NCI-H2081 (cell line): ENCODE results near the gene RTN3.
A peak's percentile ranks its signal among the peaks of the same experiment; 100 is the strongest.
"Not testable (repeated sequence)": the region's sequence is repeated elsewhere in the genome, so short reads cannot be mapped to it uniquely, and the experiment has no call there.

Experiments
- DNase-seq, 2 experiments: peaks; one replicate each; lab custom pipeline; 2025; lab: John Stamatoyannopoulos, UW

Gene RTN3

DNA sequence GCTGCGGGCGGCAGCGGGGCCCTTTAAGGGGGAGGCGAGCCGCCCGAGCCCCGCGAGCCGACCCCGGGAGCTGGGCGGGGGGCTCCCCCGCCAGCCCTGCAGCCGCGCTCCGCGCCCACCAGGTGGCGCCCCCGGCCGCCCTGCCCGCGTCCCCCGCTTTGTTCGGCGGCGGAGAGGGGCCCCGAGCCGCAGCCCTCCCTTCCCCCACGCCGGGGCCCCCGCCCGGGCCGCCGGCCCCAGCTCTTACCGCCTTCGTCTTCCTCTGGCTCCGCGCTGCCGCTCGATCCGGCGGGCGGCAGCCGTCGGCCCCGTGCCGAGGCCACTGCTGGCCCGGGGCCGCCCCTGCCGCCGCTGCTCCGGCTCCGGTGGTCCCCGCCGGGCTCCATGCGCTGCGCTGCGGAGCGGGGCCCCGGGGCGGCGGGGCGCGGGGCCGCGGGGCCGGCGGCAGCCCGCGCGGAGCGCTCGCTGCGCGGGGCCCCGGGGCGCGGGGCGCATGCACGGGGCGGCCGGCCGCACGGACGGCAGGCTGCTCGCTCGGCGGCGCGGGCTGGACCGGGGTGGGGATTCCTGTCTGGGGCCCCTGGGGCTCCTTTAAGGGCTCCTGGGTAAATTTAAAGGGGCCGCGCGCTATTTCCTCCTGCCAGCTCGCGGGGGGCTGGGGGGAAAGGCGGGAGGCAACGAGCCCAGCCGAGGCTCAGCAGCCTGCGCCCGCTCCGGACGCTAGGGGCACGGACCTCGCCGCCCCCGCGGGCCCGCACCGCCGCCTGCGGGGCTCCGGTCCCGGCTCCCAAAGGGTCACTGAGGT lies 87.1 kb downstream of the RTN3 start, which contains the start of gene ZFTA:
Gene ZFTA, minus strand, starts transcription at position 539 of the 805 bp plus-strand sequence. Its CDS starts 153 bp downstream, at position 386.
- peak; percentile 44 to 54 for DNase-seq

DNA sequence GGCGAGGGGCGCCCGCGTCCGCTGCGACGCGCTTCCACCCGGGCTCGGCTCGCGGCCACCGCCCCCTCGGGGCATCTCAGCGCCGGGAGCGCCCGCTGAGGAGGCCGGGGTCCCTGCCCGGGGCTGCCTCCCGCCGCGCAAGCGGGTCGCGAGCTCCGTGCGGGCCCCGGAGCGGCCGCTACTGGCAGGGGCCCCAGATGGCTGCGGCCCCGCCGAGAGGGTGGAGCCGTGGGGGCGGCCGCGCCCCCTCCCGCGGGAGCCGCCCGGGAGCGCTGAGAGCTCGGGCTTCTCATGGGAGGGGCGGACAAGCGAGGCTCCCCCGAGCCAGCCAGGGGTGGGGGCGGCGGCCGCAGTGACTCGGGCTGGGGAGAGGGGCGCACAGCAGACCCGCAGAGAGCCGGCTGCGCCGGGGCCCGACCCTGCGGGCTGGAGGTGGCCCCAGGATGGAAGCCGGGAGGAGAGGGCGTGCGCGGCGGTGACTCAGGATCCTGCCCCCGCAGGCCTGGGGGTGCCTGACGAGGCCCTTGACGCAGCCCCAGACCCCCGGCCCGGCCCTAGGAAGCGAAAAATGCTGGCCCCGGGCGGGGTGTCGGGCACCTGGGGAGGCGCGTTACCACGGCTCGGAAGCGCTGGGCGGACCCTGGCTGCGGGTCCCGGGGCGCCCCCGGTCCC lies 87.9 kb downstream of the RTN3 start:
- DNase-seq, result no peak

DNA sequence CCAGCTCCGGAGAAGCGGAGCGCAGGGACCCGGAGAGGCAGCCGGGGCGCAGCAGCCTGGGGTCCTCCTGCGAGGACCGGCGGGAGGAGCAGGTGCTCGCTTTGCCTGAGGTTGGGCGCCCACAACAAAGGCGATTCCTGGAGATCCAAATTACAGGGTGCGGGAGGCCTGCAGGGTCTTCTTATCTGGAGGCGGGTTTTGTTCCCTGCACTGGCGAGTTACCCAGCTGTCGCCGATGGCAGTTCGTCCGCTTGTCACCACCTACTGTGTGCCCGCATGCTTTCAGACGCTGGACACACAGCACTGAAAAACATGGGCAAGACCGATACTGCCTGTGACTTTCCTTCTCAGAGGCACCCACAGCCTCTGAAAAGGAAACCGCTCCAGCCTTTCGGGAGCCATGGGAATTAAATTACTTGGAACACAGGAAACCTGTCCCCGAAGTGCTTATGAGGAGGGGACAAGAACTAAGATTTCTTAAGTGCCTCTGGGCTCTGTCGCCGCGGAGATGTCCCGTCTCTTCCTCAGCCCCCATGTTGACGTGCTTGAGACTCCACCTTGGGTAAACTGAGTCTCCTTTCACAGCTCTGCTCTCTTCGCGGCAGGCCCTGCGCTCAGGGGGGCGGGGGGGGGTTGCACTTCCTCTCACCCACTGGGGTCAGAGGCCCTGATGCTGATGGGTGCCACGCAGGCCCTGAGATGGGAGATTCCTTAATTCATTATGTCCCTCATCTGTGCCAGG lies 88.6 kb downstream of the RTN3 start:
- peak; percentile 32 to 70 for DNase-seq

DNA sequence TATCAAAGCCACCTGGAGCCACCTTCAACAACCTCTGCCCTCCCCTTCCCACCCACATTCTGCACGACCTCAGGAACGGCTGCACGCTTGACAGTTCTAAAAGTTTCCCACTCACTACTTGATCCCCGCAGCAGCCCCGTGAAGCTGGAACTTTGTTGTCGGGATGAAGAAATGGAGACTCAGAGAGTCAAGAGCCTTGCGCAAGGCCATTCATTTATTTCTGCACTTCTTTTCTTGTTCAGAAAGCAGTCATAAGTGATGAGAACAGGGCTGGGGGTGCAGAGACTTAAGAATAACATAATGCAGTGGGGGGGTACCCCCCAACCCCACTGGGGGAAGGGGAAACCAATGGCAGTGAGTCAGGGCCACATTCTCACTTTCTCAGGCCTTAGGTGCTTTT lies 89.5 kb downstream of the RTN3 start:
- no peak for DNase-seq

DNA sequence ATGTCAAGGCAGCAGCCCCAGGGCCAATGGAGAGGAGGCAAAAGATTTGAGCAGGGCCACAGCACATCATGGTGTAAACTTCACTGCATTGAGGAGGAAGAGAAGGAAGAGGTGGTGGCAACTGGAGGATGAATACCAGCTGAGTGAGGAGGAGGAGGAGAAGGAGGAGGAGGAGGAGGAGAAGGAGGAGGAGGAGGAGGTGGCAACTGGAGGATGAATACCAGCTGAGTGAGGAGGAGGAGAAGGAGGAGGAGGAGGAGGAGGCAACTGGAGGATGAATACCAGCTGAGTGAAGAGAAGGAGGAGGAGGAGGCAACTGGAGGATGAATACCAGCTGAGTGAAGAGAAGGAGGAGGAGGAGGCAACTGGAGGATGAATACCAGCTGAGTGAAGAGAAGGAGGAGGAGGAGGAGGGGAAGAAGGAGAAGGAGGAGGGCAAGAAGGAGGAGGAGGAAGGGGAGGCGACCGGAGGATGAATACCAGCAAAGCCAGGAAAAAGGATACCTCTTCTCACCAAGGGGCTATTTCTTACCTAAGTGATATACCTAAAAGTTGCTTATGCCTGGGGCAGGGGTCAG lies 90.5 kb downstream of the RTN3 start:
- not testable (repeated sequence) for DNase-seq

DNA sequence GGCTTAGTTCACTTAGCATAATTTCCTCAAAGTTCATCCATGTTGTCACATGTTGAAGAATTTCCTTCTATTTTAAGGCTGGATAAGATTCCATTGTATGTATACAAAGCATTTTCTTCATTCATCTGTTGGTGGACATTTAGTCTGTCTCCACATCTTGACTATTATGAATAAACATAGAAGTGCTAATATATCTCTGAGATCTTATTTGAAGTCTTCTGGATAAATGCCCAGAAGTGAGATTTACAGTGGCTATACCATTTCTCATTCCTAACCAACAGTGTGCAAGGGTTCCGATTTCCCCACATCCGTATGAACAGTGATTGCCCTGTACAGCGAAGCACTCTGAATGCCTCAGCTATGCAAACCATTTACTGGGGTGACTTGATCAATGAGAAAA lies 93.9 kb downstream of the RTN3 start:
- no peak for DNase-seq

DNA sequence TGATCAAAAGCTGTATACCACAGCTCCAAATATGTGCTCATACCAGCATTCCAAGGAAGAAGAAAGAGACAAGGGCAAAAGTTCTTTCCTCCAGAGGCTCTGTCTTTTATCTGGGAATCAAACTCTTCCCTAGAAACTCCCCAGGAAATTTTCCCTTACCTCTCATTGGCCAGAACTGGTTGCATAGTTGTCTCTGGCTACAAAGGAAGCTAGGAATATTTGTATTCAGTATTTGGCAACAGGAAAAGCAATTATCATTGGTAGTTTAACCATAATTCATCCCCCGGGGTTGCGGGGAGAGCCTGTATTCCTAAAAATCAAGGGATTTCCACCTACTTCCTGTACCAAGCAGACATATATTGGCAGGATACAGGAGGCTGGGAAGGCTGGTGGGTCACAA lies 97.7 kb downstream of the RTN3 start:
- peak in 1 of 2 experiments; percentile 25 for DNase-seq

DNA sequence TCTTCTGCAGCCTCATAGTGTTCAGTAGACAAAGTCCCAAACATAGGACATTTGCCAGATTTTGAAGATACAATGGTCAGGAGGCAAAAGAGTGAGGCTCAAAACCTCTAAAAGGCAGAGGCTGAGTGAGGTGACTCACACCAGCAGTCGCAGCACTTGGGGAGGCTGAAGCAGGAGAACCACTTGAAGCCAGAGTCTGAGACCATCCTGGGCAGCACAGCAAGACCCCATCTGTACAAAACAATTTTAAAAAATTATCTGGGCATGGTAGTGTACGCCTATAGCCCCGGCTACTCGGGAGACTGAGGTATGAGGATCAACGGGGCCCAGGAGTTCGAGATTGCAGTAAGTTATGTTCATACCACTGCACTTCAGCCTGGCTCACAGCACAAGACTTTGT lies 101.4 kb downstream of the RTN3 start:
- DNase-seq, result no peak

DNA sequence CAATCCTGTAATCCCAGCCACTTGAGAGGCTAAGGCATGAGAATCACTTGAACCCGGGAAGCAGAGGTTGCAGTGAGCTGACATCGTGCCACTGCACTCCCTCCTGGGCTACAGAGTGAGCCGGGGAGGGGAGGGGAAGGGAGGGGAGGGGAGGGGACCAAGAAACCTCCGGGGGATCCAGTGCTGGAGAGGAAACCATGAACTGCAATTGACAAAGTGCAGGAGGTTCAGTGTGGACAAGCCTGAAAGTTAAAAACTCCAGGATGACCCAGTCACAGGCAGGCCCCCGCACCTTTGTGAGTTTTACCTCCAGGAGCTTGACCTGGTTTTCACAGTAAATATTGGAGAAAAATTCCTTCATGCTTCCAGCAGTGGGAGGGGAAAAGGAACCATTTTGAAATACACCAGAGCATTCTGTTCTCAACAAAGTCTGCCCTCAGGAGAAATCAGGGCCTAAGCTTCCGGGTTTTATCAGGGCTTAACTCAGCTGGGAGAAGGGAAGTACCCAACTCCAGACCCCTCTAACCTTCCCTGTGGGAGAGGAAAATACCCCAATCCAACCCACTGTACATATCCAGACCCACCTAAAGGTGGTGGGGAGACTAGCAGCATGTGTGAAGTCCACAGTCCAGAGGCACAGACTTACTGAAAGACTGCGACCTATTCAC lies 102.8 kb downstream of the RTN3 start:
- no peak for DNase-seq

DNA sequence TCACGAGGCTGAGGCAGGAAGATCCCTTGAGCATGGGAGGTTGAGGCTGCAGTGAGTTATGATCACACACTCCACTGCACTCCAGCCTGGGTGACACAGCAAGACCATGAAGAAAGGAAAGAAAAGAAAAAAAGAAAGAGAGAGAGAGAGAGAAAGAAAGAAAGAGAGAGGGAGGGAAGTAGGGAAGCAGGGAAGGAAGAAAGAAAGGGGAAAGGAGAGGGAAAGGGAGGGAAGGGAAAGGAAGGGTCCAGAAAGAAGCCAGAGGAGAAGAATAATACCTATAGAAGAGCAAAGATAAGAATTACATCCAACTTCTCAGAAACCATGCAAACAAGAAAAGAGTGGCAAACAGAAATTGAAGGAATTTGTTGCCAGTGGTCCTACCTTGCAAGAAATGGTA lies 104.5 kb downstream of the RTN3 start:
- DNase-seq, result no peak

DNA sequence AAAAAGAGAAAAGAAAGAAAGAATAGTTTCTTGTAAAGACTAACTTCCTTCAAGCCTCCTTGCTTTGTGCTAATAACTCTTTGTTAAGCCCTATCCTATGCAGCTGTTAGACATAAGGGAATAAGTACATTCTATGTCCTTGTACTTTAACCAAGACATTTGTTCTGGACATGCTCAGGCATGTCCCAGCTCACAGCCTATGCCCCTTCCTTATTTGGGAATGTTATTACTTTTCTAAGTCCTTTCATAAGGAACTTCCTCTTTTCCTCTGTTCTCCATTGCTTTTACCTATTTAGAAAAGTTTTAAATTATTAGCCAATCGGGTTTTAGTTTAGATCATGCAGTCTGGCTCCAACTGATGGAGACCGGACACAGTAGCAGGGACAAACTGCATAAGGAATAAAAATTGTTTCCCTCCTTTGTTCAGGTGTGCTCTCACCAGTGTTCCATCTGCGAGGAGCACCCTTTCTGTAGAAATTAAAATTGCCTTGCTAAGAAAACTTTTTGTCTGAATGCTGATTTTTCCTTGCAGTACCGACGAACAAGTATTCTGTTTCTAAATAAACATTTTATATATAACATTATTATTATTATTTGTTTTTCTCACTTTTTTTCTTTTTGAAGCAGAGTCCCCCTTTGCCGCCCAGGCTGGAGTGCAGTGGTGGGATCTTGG lies 110.3 kb downstream of the RTN3 start:
- no peak for DNase-seq

DNA sequence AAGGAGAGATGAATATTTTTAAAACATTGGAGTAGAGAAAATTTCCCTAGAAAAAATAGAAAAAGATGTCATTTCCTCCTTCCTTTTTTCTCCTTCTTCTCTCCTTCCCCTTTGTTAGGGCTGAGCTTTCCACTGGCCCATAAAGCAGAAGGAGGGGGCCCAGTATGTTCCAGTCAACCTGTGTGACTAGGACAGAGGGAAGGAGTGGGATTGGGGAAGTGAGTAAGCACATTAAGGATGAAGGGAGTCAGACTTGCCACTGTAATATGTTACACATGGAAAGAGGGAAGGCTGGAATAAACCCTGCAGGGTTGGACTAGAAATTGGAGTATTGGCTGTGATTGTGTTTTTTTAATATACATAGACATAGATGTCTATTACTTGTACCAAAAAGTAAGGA lies 111.9 kb downstream of the RTN3 start:
- DNase-seq, result no peak

DNA sequence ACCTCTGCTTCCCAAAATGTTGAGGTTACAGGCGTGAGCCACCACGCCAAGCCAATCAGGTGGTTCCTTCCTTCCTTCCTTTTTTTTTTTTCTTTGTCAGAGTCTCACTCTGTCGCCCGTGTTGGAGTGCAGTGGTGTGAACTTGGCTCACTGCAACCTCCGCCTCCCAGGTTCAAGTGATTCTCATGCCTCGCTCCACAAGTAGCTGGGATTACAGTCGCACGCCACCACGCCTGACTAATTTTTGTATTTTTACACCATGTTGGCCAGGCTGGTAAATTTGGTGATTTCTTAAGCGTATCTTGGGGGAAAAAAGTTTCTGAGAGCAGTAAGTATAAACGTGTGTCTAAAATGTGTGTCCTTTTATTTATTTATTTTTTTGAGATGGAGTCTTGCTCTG lies 113.8 kb downstream of the RTN3 start:
- no peak for DNase-seq

DNA sequence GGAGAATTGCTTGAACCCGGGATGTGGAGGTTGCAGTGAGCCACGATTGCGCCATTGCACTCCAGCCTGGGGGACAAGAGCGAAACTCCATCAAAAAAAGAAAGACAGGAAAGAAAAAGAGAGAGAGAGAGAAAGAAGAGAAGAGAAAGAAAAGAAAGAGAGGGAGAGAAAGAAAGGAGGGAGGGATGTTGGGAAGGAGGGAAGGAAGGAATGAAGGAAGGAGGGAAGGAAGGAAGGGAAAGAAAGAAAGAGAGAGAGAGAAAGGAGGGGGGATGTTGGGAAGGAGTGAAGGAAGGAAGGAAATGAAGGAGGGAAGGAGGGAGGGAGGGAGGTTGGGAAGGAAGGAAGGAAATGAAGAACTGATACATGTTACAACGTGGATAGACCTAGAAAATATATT lies 119.6 kb downstream of the RTN3 start:
- DNase-seq, result no peak

DNA sequence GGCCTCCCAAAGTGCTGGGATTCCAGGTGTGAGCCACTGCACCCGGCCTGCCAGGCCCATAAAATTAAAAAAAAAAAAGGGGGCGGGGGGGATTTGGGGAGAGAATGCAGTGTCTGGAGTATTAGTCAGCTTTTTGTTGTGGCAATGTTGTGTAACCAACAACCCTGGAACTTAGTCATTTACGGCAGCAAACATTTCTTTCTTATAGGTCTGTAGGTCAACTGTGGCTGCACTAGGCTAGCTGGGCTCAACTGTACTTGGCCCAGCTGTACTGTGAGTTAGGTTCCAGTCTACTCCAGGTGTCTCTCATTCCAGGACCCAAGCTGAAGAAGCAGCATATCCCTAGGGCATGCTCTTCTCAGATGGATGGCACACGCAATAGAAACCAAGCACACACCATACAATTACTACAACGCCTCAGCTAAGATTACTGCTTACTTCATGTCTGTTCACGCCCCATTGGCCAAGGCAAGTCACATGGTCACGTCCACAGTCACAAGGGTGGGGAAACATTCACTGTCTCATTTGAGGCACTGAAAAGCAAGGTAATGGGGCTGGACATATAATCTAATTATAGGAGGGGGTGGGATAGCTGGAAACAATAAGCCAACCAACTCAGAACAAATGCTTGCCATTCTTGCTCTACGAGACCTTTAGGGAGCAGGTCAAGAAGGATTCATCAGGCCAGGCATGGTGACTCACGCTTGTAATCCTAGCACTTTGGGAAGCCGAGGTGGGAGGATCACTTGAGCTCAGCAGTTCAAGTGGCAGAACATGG lies 121.5 kb downstream of the RTN3 start:
- no peak for DNase-seq

DNA sequence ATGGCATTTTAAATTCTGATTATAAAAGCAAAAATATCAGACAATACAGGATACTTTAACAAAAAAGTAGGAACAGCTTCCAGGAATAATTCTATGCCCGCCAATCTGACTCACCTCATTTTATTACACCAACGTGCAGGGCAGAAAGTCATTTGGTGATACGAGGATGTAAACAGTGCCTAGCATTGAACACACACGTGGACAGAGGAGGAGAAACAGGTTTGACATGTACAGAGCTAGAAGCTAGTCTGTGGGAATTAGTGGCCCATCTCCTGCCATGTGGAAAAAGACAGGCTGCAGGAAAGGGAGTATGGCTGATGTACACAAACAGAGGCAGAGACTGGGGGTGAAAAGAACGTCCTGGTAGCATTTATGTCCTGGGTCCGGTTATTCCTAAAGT lies 123.0 kb downstream of the RTN3 start:
- DNase-seq, result no peak

DNA sequence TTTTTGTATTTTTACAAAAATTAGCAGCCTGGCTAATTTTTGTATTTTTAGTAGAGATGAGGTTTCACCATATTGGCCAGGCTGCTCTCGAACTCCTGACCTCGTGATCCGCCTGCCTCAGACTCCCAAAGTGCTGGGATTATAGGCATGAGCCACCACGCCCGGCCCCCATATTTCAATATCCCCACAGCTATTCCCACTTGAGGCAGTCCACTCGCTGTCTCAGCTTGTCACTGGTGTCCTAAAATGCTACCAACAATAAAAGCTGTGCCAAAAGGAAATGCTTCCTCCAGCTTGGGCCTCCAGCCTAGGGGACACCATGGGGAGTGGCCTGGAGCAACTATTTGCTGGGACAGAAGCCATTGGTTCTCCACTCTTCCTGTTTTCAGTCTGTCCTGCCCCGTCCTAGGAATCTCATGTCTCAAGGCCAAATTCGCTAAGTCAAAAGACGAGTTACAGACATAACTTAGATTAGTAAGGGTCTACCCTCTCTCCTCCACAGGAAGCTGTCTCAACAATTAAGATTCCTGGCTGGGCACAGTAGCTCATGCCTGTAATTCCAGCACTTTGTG lies 124.6 kb downstream of the RTN3 start:
- no peak for DNase-seq
